AG04450 (cell line): ENCODE results near the gene UBR7. TPM values are rescaled to one million over a fixed set of nuclear protein-coding genes. Genes with fewer than 3 reads are reported as not detected.

Experiments
- CTCF ChIA-PET: fragments of 300-600, 350-600 bp; formaldehyde crosslinking; extraction: SDS; loops from one replicate; lab custom pipeline; 2022; ENCODE audit warnings: antibody characterized with exemption, inconsistent platforms; lab: Charles Lee
- POLR2A ChIA-PET: fragments of 350-600 bp; formaldehyde crosslinking; extraction: SDS; loops from one replicate; lab custom pipeline; 2021; ENCODE audit warnings: antibody characterized with exemption, inconsistent platforms; lab: Yijun Ruan, JAX
- DNase-seq: peaks from one replicate; pipeline ENCODE4 v3.0.0-alpha.2; 2011; ENCODE audit warnings: low read depth, low spot score
- H3K27ac ChIP-seq: one replicate; pipeline ENCODE4 v1.5.1; 2012; ENCODE audit warnings: low read depth, low read length, control low read depth
- H3K27me3 ChIP-seq: one replicate; pipeline ENCODE4 v1.6.0; 2012; ENCODE audit warnings: low read length; ENCODE audit not compliant: control insufficient read depth, insufficient read depth
- H3K4me3 ChIP-seq: 2 replicates; pipeline ENCODE4 v1.5.1; 2011; ENCODE audit warnings: mild to moderate bottlenecking, low read depth, low read length, control low read depth
- H3K9me3 ChIP-seq: 2 replicates; pipeline ENCODE4 v1.5.1; 2012; ENCODE audit warnings: low read length; ENCODE audit not compliant: control insufficient read depth, insufficient read depth
- polyA plus RNA-seq: library from polyadenylated mRNA; depleted of rRNA; stranded (reverse); fragments of >200 nt; gene quantifications from 2 replicates; pipeline ENCODE4 v1.2.3, GENCODE V29; 2011; rRNA removed
- TF ChIP-seq, protein P1 (sequence below): IDR thresholded peaks from 2 replicates; pipeline ENCODE4 v1.5.1; 2011; ENCODE audit warnings: low read depth, low read length, control low read depth, inconsistent platforms

The UBR7 gene
- polyA plus RNA-seq, 1 experiment: 30.7 TPM

DNA sequence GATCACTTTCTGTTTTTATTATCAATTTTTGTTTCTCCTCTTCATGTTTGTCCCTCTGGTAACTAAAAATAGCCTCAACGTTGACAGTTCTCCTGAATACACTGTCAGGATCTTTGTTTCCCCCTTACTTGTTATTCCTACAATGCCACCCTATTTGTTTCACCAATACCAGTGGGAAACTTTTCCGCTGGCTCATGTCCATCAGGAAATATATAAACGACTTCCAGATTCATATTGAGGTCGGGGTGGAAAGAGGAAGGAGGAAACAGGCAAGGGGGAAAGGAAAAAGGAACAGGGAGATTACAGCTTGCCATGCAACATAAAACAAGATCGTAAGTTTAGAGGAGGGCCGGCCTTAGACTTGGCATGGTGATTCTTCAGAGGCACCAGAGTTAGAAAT lies 64.1 kb downstream of the UBR7 start:
- CTCF ChIA-PET: interaction anchor here (0.6 kb wide), 1 partner anchor 28 kb away, joined by 3 read pairs; no protein-coding TSS in a partner anchor
- Histone ChIP-seq H3K4me3 (no peak overlapping the region), H3K9me3 (no peaks in the 10 kb centered on the region), H3K27me3 (no peaks in the 10 kb centered on the region), H3K27ac (no peak overlapping the region)
- TF ChIP-seq, protein P1, sequence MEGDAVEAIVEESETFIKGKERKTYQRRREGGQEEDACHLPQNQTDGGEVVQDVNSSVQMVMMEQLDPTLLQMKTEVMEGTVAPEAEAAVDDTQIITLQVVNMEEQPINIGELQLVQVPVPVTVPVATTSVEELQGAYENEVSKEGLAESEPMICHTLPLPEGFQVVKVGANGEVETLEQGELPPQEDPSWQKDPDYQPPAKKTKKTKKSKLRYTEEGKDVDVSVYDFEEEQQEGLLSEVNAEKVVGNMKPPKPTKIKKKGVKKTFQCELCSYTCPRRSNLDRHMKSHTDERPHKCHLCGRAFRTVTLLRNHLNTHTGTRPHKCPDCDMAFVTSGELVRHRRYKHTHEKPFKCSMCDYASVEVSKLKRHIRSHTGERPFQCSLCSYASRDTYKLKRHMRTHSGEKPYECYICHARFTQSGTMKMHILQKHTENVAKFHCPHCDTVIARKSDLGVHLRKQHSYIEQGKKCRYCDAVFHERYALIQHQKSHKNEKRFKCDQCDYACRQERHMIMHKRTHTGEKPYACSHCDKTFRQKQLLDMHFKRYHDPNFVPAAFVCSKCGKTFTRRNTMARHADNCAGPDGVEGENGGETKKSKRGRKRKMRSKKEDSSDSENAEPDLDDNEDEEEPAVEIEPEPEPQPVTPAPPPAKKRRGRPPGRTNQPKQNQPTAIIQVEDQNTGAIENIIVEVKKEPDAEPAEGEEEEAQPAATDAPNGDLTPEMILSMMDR: no peak
- POLR2A ChIA-PET: no interaction called here
- no peak for DNase-seq

DNA sequence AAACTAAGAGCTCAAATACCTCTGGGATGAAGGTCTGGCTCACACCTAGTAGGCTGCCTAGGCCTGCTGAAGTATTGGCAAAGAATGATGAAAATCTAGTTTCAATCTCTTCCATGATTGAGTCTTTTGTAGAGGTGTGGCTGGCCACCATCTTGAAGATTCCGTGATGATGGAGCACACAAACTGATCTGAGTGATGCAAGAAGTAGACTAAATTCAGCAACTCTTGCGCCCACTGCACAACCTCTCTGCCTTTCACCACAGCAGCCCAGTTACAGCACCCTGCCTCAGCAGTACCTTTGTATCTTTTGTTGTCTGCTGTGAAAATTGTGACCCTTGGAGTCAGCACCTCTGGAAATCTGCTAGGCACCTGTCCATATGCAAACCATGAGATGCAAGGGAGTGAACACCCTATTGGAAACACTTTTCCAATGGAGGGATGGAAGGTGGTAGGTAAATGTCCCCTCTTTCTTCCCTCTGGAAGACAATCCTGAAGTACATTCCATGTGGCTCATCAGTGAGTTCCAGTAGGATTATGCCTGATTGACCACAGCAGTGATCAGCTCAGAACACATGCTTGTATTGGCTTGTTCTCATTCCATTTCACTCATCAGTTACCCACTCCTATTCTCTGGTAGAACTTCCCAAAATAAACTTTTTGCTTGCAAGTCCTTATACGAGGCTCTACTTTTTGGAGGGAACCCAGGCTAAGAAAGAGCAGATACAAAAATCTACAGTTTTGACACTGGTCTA lies 67.2 kb downstream of the UBR7 start:
- Histone ChIP-seq H3K27me3 (no peaks in the 10 kb centered on the region), H3K27ac (no peak overlapping the region), H3K4me3 (no peak overlapping the region), H3K9me3 (no peaks in the 10 kb centered on the region)
- ChIA-PET CTCF (no interaction called here), POLR2A (no interaction called here)
- no peak for DNase-seq
- TF ChIP-seq, protein P1: no peak

DNA sequence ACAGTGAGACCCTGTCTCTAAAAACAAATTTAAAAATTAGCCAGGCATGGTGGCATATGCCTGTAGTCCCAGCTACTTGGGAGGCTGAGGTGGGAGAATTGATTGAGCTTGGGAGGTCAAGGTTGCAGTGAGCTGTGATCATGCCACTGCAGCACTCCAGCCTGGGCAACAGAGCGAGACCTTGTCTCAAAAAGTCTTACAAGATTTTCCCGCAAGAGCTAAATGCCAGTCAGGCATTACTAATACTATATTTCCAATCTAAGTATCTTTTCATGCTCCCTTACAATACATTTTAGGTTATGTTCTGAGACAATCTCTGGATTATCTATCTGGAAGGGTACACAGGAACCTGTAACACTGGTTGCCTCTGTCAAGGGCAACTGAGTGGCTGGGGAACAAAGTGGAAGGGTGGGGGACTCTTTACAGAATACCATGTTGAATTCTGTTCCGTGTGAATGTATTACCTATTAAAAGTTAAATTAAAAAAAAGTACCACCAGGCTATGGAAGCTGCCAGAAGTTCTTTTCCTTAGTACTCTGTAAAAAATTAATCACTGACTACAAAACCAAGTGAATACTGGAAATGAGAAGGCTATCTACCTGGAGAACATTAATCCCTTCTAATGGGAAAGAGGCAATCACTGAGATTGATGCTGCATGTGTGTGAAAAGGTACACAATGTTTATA lies 69.1 kb downstream of the UBR7 start:
- Histone ChIP-seq H3K9me3 (no peaks in the 10 kb centered on the region), H3K4me3 (no peak overlapping the region), H3K27ac (no peak overlapping the region), H3K27me3 (no peaks in the 10 kb centered on the region)
- DNase-seq: no peak
- TF ChIP-seq, protein P1: no peak
- ChIA-PET POLR2A (no interaction called here), CTCF (no interaction called here)

Other genes with a start within 250 kb of the UBR7 start
- gene ITPK1, start 91.3 kb upstream of the UBR7 start, polyA plus RNA-seq: 13.6 and 19.4 TPM in 2 replicates
- gene MOAP1, start 22.4 kb upstream of the UBR7 start, polyA plus RNA-seq: 16.7 and 21.0 TPM in 2 replicates
- 12.2 and 15.6 TPM in 2 replicates for gene LYSET, start 21.9 kb upstream of the UBR7 start, polyA plus RNA-seq
- gene GON7, start 191 bp upstream of the UBR7 start, polyA plus RNA-seq: 7.5 and 8.2 TPM in 2 replicates
- 22.4 and 24.4 TPM in 2 replicates for gene BTBD7, start 125.8 kb downstream of the UBR7 start, polyA plus RNA-seq
- not detected in 2 replicates for gene COX8C, start 139.9 kb downstream of the UBR7 start, polyA plus RNA-seq
- 0.02 and 0.04 TPM in 2 replicates for gene UNC79, start 223.7 kb downstream of the UBR7 start, polyA plus RNA-seq